GM12878 (cell line): Measurements from ENCODE around the gene KIZ.

Experiments used
- CBX5 ChIP-seq: sonication (generic); IDR thresholded peaks from 2 replicates; pipeline ENCODE4 v1.6.1; 2016; ENCODE audit warnings: low read depth, moderate library complexity, mild to moderate bottlenecking, inconsistent platforms
- CREM ChIP-seq: IDR thresholded peaks from 2 replicates; pipeline ENCODE4 v1.6.1; 2014; ENCODE audit warnings: antibody characterized with exemption, low read depth
- MYC ChIP-seq: IDR thresholded peaks from 2 replicates; pipeline ENCODE4 v1.6.1; 2011; ENCODE audit warnings: mild to moderate bottlenecking, low read length, moderate library complexity, inconsistent platforms; ENCODE audit not compliant: insufficient read depth, insufficient replicate concordance, insufficient read length, severe bottlenecking
- NFYA ChIP-seq: IDR thresholded peaks from 2 replicates; pipeline ENCODE4 v1.6.1; 2011; ENCODE audit warnings: low read depth, mild to moderate bottlenecking, low read length, improper control_type of control experiment, borderline replicate concordance
- POLR2AphosphoS5 ChIP-seq: IDR thresholded peaks from 2 replicates; pipeline ENCODE4 v1.6.1; 2011; ENCODE audit warnings: mild to moderate bottlenecking, low read length, inconsistent platforms
- TCF12 ChIP-seq: IDR thresholded peaks from 2 replicates; pipeline ENCODE4 v1.6.1; 2011; ENCODE audit warnings: low read depth, mild to moderate bottlenecking, low read length
- TF ChIP-seq, protein P1 (sequence below), 3 experiments: IDR thresholded peaks in 2 of 3; conservative IDR thresholded peaks in 1 of 3; 2 replicates each; pipeline ENCODE4 v1.5.1; 2011; ENCODE audit warnings: low read depth in 3 of 3, low read length in 3 of 3, mild to moderate bottlenecking in 3 of 3, control low read depth in 2 of 3, moderate library complexity in 2 of 3, inconsistent platforms in 1 of 3, mixed read lengths in 1 of 3; ENCODE audit not compliant: control insufficient read depth in 2 of 3, insufficient read depth in 1 of 3; ENCODE audit errors: extremely low read depth in 1 of 3
- TF ChIP-seq, protein P2 (sequence below): fragments of 450-650 bp; IDR thresholded peaks from 2 replicates; pipeline ENCODE4 v1.6.1; 2017; ENCODE audit warnings: mild to moderate bottlenecking, low read depth, inconsistent platforms; ENCODE audit not compliant: poor library complexity, severe bottlenecking
- TF ChIP-seq, protein P3 (sequence below): fragments of 450-650 bp; IDR thresholded peaks from 2 replicates; pipeline ENCODE4 v1.6.1; 2016; ENCODE audit warnings: mild to moderate bottlenecking, moderate library complexity, borderline replicate concordance
- TF ChIP-seq, protein P4 (sequence below): IDR thresholded peaks from 2 replicates; pipeline ENCODE4 v1.6.1; 2011; ENCODE audit warnings: borderline replicate concordance, low read depth, mild to moderate bottlenecking, moderate library complexity, mixed read lengths, low read length; ENCODE audit not compliant: insufficient read depth; ENCODE audit errors: extremely low read length

DNA sequence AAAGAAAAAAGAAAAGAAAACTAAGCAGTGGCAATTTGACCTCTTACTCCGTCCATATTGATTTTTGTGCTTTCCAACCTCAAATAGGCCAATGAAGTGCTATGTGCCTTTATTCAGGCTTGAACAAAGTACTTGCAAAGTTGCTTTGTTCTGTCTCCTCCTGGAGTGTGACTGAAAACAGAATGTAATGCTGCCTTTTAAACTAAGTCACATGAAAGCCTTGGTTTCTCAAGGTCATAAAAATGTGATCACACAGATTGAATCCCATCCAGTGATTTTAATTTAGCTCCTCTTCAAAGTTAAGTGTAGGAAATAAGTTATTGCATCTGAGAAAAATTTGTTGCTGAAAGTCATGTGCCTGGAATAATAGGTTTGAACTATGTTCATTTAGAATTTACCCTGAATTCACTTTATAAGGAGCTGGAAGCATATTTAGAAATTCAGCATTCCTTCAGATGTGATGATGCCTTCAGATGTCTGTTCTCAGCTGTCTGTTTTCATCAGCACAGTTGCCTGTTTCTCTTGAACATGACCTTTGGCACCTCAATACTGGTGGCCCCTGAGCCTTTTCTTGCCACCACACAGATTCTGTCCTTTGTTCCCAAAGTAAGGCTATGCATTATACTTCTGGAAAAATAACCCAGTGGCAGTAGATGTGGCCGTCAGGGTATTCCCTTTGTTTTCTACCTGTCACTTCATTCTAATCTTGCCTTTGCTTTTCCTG is 48.8 kb downstream of the KIZ start:
- no peak for TF ChIP-seq NFYA
- TF ChIP-seq, protein P1, sequence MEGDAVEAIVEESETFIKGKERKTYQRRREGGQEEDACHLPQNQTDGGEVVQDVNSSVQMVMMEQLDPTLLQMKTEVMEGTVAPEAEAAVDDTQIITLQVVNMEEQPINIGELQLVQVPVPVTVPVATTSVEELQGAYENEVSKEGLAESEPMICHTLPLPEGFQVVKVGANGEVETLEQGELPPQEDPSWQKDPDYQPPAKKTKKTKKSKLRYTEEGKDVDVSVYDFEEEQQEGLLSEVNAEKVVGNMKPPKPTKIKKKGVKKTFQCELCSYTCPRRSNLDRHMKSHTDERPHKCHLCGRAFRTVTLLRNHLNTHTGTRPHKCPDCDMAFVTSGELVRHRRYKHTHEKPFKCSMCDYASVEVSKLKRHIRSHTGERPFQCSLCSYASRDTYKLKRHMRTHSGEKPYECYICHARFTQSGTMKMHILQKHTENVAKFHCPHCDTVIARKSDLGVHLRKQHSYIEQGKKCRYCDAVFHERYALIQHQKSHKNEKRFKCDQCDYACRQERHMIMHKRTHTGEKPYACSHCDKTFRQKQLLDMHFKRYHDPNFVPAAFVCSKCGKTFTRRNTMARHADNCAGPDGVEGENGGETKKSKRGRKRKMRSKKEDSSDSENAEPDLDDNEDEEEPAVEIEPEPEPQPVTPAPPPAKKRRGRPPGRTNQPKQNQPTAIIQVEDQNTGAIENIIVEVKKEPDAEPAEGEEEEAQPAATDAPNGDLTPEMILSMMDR (IDR thresholded peaks at IDR 0.05 in 2 of 3, conservative IDR thresholded peaks at IDR 0.05 in 1 of 3; ENCODE audit: control insufficient read depth in 2 of 3, extremely low read depth in 1 of 3, insufficient read depth in 1 of 3, low read depth in 3 of 3, low read length in 3 of 3): no peak
- TF ChIP-seq, protein P2, sequence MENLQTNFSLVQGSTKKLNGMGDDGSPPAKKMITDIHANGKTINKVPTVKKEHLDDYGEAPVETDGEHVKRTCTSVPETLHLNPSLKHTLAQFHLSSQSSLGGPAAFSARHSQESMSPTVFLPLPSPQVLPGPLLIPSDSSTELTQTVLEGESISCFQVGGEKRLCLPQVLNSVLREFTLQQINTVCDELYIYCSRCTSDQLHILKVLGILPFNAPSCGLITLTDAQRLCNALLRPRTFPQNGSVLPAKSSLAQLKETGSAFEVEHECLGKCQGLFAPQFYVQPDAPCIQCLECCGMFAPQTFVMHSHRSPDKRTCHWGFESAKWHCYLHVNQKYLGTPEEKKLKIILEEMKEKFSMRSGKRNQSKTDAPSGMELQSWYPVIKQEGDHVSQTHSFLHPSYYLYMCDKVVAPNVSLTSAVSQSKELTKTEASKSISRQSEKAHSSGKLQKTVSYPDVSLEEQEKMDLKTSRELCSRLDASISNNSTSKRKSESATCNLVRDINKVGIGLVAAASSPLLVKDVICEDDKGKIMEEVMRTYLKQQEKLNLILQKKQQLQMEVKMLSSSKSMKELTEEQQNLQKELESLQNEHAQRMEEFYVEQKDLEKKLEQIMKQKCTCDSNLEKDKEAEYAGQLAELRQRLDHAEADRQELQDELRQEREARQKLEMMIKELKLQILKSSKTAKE: no peak
- TF ChIP-seq TCF12: no peak
- TF ChIP-seq MYC: no peak
- no peak for TF ChIP-seq CBX5
- TF ChIP-seq, protein P3, sequence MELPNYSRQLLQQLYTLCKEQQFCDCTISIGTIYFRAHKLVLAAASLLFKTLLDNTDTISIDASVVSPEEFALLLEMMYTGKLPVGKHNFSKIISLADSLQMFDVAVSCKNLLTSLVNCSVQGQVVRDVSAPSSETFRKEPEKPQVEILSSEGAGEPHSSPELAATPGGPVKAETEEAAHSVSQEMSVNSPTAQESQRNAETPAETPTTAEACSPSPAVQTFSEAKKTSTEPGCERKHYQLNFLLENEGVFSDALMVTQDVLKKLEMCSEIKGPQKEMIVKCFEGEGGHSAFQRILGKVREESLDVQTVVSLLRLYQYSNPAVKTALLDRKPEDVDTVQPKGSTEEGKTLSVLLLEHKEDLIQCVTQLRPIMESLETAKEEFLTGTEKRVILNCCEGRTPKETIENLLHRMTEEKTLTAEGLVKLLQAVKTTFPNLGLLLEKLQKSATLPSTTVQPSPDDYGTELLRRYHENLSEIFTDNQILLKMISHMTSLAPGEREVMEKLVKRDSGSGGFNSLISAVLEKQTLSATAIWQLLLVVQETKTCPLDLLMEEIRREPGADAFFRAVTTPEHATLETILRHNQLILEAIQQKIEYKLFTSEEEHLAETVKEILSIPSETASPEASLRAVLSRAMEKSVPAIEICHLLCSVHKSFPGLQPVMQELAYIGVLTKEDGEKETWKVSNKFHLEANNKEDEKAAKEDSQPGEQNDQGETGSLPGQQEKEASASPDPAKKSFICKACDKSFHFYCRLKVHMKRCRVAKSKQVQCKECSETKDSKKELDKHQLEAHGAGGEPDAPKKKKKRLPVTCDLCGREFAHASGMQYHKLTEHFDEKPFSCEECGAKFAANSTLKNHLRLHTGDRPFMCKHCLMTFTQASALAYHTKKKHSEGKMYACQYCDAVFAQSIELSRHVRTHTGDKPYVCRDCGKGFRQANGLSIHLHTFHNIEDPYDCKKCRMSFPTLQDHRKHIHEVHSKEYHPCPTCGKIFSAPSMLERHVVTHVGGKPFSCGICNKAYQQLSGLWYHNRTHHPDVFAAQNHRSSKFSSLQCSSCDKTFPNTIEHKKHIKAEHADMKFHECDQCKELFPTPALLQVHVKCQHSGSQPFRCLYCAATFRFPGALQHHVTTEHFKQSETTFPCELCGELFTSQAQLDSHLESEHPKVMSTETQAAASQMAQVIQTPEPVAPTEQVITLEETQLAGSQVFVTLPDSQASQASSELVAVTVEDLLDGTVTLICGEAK: no peak
- no peak for TF ChIP-seq POLR2AphosphoS5
- TF ChIP-seq, protein P4, sequence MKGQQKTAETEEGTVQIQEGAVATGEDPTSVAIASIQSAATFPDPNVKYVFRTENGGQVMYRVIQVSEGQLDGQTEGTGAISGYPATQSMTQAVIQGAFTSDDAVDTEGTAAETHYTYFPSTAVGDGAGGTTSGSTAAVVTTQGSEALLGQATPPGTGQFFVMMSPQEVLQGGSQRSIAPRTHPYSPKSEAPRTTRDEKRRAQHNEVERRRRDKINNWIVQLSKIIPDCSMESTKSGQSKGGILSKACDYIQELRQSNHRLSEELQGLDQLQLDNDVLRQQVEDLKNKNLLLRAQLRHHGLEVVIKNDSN: no peak
- no peak for TF ChIP-seq CREM
